ENCODE measurements around the gene GABRB2. TPM values are rescaled to one million over a fixed set of nuclear protein-coding genes. Genes with fewer than 3 reads are reported as not detected.

Gene GABRB2
- total RNA-seq, 1 donor from 2014 or later = 0.20 TPM

- no peak for FAIRE-seq
- H3K79me2 ChIP-seq (ENCODE audit: insufficient read depth, low read length) = no peaks in the 10 kb centered on the region
Measured at GRCh38 chr5:161358446-161358845, 188.1 kb downstream of the GABRB2 start.

GRCh38 chr5:161344234-161344633 is 202.3 kb downstream of the GABRB2 start:
- H3K9me3 Mint-ChIP-seq (ENCODE audit: unreplicated experiment) = no peaks in the 10 kb centered on the region
- Histone ChIP-seq H3K9me3 (ENCODE audit: insufficient read depth, low read depth, low read length) (no peaks in the 10 kb centered on the region), H3K27ac (ENCODE audit: low read depth, low read length) (no peak overlapping the region), H3K4me2 (ENCODE audit: low read length) (no peak overlapping the region), H2AFZ (ENCODE audit: low read depth, low read length) (no peak overlapping the region), H3K79me2 (ENCODE audit: insufficient read depth, low read length) (no peaks in the 10 kb centered on the region), H3K4me3 (ENCODE audit: insufficient read depth, low read depth, low read length) (no peak overlapping the region), H3K36me3 (ENCODE audit: insufficient read depth, low read length) (no peaks in the 10 kb centered on the region), H3K9ac (ENCODE audit: low read length) (no peak overlapping the region), H4K20me1 (ENCODE audit: insufficient read depth, low read length) (no peaks in the 10 kb centered on the region), H3K4me1 (ENCODE audit: insufficient read depth, low read length) (no peaks in the 10 kb centered on the region), H3K27me3 (ENCODE audit: insufficient read depth, low read length) (no peaks in the 10 kb centered on the region)
- no peaks in the 10 kb centered on the region for H3K27me3 Mint-ChIP-seq (ENCODE audit: low read depth, unreplicated experiment)
- H3K4me3 Mint-ChIP-seq (ENCODE audit: unreplicated experiment) = no peak overlapping the region
- H3K36me3 Mint-ChIP-seq (ENCODE audit: low read depth, unreplicated experiment) = no peaks in the 10 kb centered on the region
- no peaks in the 10 kb centered on the region for H3K4me1 Mint-ChIP-seq (ENCODE audit: low read depth, unreplicated experiment)
- FAIRE-seq (no peak), DNase-seq (ENCODE audit: low read depth) (no peak)
- TF ChIP-seq CTCF (IDR thresholded peaks at IDR 0.05; ENCODE audit: insufficient read depth, low read depth, low read length) (no peak), EZH2 (IDR thresholded peaks at IDR 0.05; ENCODE audit: insufficient read depth, low read length) (no peak)
- no peak overlapping the region for H3K27ac Mint-ChIP-seq (ENCODE audit: unreplicated experiment)

More at GRCh38 chr5:161358446-161358845, 188.1 kb downstream of the GABRB2 start:
- no peak overlapping the region for H3K27ac Mint-ChIP-seq (ENCODE audit: unreplicated experiment)
- H3K27me3 Mint-ChIP-seq (ENCODE audit: low read depth, unreplicated experiment) = no peaks in the 10 kb centered on the region
- DNase-seq (ENCODE audit: low read depth) = no peak
- Histone ChIP-seq H2AFZ (ENCODE audit: low read depth, low read length) (no peak overlapping the region), H4K20me1 (ENCODE audit: insufficient read depth, low read length) (no peaks in the 10 kb centered on the region), H3K9ac (ENCODE audit: low read length) (no peak overlapping the region), H3K27me3 (ENCODE audit: insufficient read depth, low read length) (no peaks in the 10 kb centered on the region), H3K4me1 (ENCODE audit: insufficient read depth, low read length) (no peaks in the 10 kb centered on the region), H3K27ac (ENCODE audit: low read depth, low read length) (no peak overlapping the region), H3K4me3 (ENCODE audit: insufficient read depth, low read depth, low read length) (no peak overlapping the region), H3K4me2 (ENCODE audit: low read length) (no peak overlapping the region), H3K9me3 (ENCODE audit: insufficient read depth, low read depth, low read length) (no peaks in the 10 kb centered on the region), H3K36me3 (ENCODE audit: insufficient read depth, low read length) (no peaks in the 10 kb centered on the region)
- TF ChIP-seq EZH2 (IDR thresholded peaks at IDR 0.05; ENCODE audit: insufficient read depth, low read length) (no peak), CTCF (IDR thresholded peaks at IDR 0.05; ENCODE audit: insufficient read depth, low read depth, low read length) (no peak)
- H3K4me3 Mint-ChIP-seq (ENCODE audit: unreplicated experiment) = no peak overlapping the region
- no peaks in the 10 kb centered on the region for H3K36me3 Mint-ChIP-seq (ENCODE audit: low read depth, unreplicated experiment)
- H3K4me1 Mint-ChIP-seq (ENCODE audit: low read depth, unreplicated experiment) = no peaks in the 10 kb centered on the region
- H3K9me3 Mint-ChIP-seq (ENCODE audit: unreplicated experiment) = peaks cover 2% of the 10 kb centered on the region

- no peaks in the 10 kb centered on the region for H3K36me3 Mint-ChIP-seq (ENCODE audit: low read depth, unreplicated experiment)
- TF ChIP-seq EZH2 (IDR thresholded peaks at IDR 0.05; ENCODE audit: insufficient read depth, low read length) = no peak
- no peak for TF ChIP-seq CTCF (IDR thresholded peaks at IDR 0.05; ENCODE audit: insufficient read depth, low read depth, low read length)
- H3K27me3 Mint-ChIP-seq (ENCODE audit: low read depth, unreplicated experiment) = no peaks in the 10 kb centered on the region
- Histone ChIP-seq H3K4me1 (ENCODE audit: insufficient read depth, low read length) (no peaks in the 10 kb centered on the region), H2AFZ (ENCODE audit: low read depth, low read length) (no peak overlapping the region), H3K79me2 (ENCODE audit: insufficient read depth, low read length) (no peaks in the 10 kb centered on the region), H3K9me3 (ENCODE audit: insufficient read depth, low read depth, low read length) (no peaks in the 10 kb centered on the region), H3K9ac (ENCODE audit: low read length) (no peak overlapping the region), H3K27ac (ENCODE audit: low read depth, low read length) (no peak overlapping the region), H3K4me3 (ENCODE audit: insufficient read depth, low read depth, low read length) (no peak overlapping the region), H3K27me3 (ENCODE audit: insufficient read depth, low read length) (no peaks in the 10 kb centered on the region), H3K36me3 (ENCODE audit: insufficient read depth, low read length) (no peaks in the 10 kb centered on the region), H3K4me2 (ENCODE audit: low read length) (no peak overlapping the region), H4K20me1 (ENCODE audit: insufficient read depth, low read length) (no peaks in the 10 kb centered on the region)
- no peaks in the 10 kb centered on the region for H3K9me3 Mint-ChIP-seq (ENCODE audit: unreplicated experiment)
- H3K27ac Mint-ChIP-seq (ENCODE audit: unreplicated experiment) = no peak overlapping the region
- FAIRE-seq (no peak), DNase-seq (ENCODE audit: low read depth) (no peak)
- H3K4me1 Mint-ChIP-seq (ENCODE audit: low read depth, unreplicated experiment) = no peaks in the 10 kb centered on the region
- H3K4me3 Mint-ChIP-seq (ENCODE audit: unreplicated experiment) = no peak overlapping the region
Measured at GRCh38 chr5:161342886-161343285, 203.6 kb downstream of the GABRB2 start.

Measured in astrocyte (in vitro differentiated cells and primary cell).